HepG2 (cell line): ENCODE data around the gene ARHGAP23. TPM values are rescaled to one million over a fixed set of nuclear protein-coding genes. Genes with fewer than 3 reads are reported as not detected.

Experiments
- AGO1 ChIP-seq: fragments of 200-400 bp; formaldehyde crosslinking; IDR thresholded peaks from 2 replicates; pipeline ENCODE4 v1.6.1; 2017; ENCODE audit warnings: mild to moderate bottlenecking, low read depth, low read length, moderate library complexity; ENCODE audit not compliant: poor library complexity, severe bottlenecking
- ATF2 ChIP-seq: sonication (generic); formaldehyde crosslinking; IDR thresholded peaks from 2 replicates; pipeline ENCODE4 v1.4.0; 2020; ENCODE audit warnings: missing genetic modification reagents
- ATF5 ChIP-seq: sonication (generic); formaldehyde crosslinking; IDR thresholded peaks from 2 replicates; pipeline ENCODE4 v1.4.0; 2020; ENCODE audit warnings: mild to moderate bottlenecking, low read depth, missing genetic modification reagents
- CBX1 ChIP-seq: IDR thresholded peaks from one replicate; pipeline ENCODE4 v1.6.1; 2016; ENCODE audit warnings: antibody characterized with exemption, low read depth
- CCAR2 ChIP-seq: fragments of 200-400 bp; formaldehyde crosslinking; optimal IDR thresholded peaks from 2 replicates; pipeline ENCODE3; 2018; ENCODE audit warnings: low read depth, mild to moderate bottlenecking, low read length, moderate library complexity
- CREM ChIP-seq, 2 experiments: sonication (generic) in 1 of 2; formaldehyde crosslinking in 1 of 2; IDR thresholded peaks; 2 replicates each; pipeline versions ENCODE4 v1.4.0 to v1.6.1; 2016 to 2020; ENCODE audit warnings: antibody characterized with exemption in 1 of 2, mild to moderate bottlenecking in 1 of 2, missing genetic modification reagents in 1 of 2
- EZH2 ChIP-seq: conservative IDR thresholded peaks from 2 replicates; pipeline ENCODE4 v1.6.1; 2012; ENCODE audit warnings: mild to moderate bottlenecking, low read depth, low read length, moderate library complexity
- FOXO1 ChIP-seq: sonication (generic); formaldehyde crosslinking; IDR thresholded peaks from 2 replicates; pipeline ENCODE4 v1.4.0; 2020; ENCODE audit warnings: missing genetic modification reagents
- HBP1 ChIP-seq: IDR thresholded peaks from 2 replicates; pipeline ENCODE4 v1.6.1; 2016; ENCODE audit warnings: low read depth, control low read depth
- HNRNPLL ChIP-seq: fragments of 200-400 bp; formaldehyde crosslinking; IDR thresholded peaks from 2 replicates; pipeline ENCODE4 v1.6.1; 2017; ENCODE audit warnings: mild to moderate bottlenecking, low read depth, low read length; ENCODE audit not compliant: poor library complexity, severe bottlenecking
- HOXA3 ChIP-seq: sonication (generic); formaldehyde crosslinking; IDR thresholded peaks from 2 replicates; pipeline ENCODE4 v1.5.0; 2020; ENCODE audit warnings: missing genetic modification reagents
- KDM6A ChIP-seq: IDR thresholded peaks from 2 replicates; pipeline ENCODE4 v1.6.1; 2016; ENCODE audit warnings: low read depth
- MIER3 ChIP-seq: IDR thresholded peaks from 2 replicates; pipeline ENCODE4 v1.6.1; 2016; ENCODE audit warnings: missing compliant biosample characterization, borderline replicate concordance
- MXD4 ChIP-seq: IDR thresholded peaks from 2 replicates; pipeline ENCODE4 v1.6.1; 2016; ENCODE audit warnings: mild to moderate bottlenecking, missing biosample characterization, missing genetic modification reagents
- MXI1 ChIP-seq: IDR thresholded peaks from 3 replicates; pipeline ENCODE4 v1.6.1; 2012; ENCODE audit warnings: low read depth, low read length, inconsistent platforms, borderline replicate concordance
- SMC3 ChIP-seq: IDR thresholded peaks from 2 replicates; pipeline ENCODE4 v1.6.1; 2011; ENCODE audit warnings: low read length, improper control_type of control experiment
- THAP9 ChIP-seq: sonication (generic); formaldehyde crosslinking; IDR thresholded peaks from 2 replicates; pipeline ENCODE4; 2020; ENCODE audit warnings: missing genetic modification reagents, mild to moderate bottlenecking, borderline replicate concordance
- ZFP62 ChIP-seq: sonication (generic); formaldehyde crosslinking; IDR thresholded peaks from 2 replicates; pipeline ENCODE4 v1.4.0; 2020; ENCODE audit warnings: missing genetic modification reagents
- ZNF101 ChIP-seq: sonication (generic); formaldehyde crosslinking; IDR thresholded peaks from 2 replicates; pipeline ENCODE4 v1.4.0; 2020; ENCODE audit warnings: mild to moderate bottlenecking, low read depth, missing genetic modification reagents, borderline replicate concordance
- ZNF282 ChIP-seq: fragments of 450-650 bp; IDR thresholded peaks from 2 replicates; pipeline ENCODE4 v1.6.1; 2018; ENCODE audit not compliant: partially characterized antibody
- ZNF354B ChIP-seq: sonication (generic); formaldehyde crosslinking; IDR thresholded peaks from 2 replicates; pipeline ENCODE4 v1.8.0; 2022; ENCODE audit warnings: mild to moderate bottlenecking, missing genetic modification reagents
- ZNF383 ChIP-seq: sonication (generic); formaldehyde crosslinking; IDR thresholded peaks from 2 replicates; pipeline ENCODE4 v1.4.0; 2020; ENCODE audit warnings: missing genetic modification reagents, mild to moderate bottlenecking, borderline replicate concordance
- ZNF580 ChIP-seq: IDR thresholded peaks from 2 replicates; pipeline ENCODE4 v1.6.1; 2016; ENCODE audit warnings: low read depth, borderline replicate concordance
- ZNF747 ChIP-seq: sonication (generic); formaldehyde crosslinking; IDR thresholded peaks from 2 replicates; pipeline ENCODE4 v1.8.1; 2023; ENCODE audit warnings: missing genetic modification reagents, mild to moderate bottlenecking, borderline replicate concordance
- ZNF768 ChIP-seq: sonication (generic); formaldehyde crosslinking; IDR thresholded peaks from 2 replicates; pipeline ENCODE4 v1.4.0; 2020; ENCODE audit warnings: missing genetic modification reagents
- polyA plus RNA-seq, 8 experiments: library from polyadenylated mRNA; depleted of rRNA in 3 of 8; stranded (reverse) in 7 of 8; unstranded in 1 of 8; fragments of >200 nt; fragmentation: Illumina TruSeq in 4 of 8; extraction: Trizol in 4 of 8; gene quantifications; 2 replicates each; pipeline versions ENCODE4 v1.2.1 to v1.2.3, GENCODE V29; 2011 to 2016; ENCODE audit warnings: low read depth in 4 of 8, missing spikeins in 1 of 8, mixed read lengths in 1 of 8; ENCODE audit not compliant: insufficient read depth in 1 of 8
- total RNA-seq, 5 experiments: library from RNA; depleted of rRNA; stranded (reverse); fragments of >200 nt; fragmentation: Illumina TruSeq; extraction: Trizol; gene quantifications; 2 replicates each; pipeline ENCODE4 v1.2.3, GENCODE V29; 2016; ENCODE audit warnings: low read depth in 1 of 5

The ARHGAP23 gene
- total and polyA plus RNA-seq, 2 of the 13 experiments (the other 11 are each of a cell fraction or from before 2014, with no cell fraction given), result 0.03 TPM; not detected in 1

GRCh38 chr17:38444151-38444550, 15.9 kb downstream of the ARHGAP23 start (continued):
- TF ChIP-seq ZFP62 (CRISPR knock-in tag) (no peak), ZNF282 (no peak), ATF2 (CRISPR knock-in tag) (0 out of 2 replicates have a peak, but pooled peaks have one; percentile 14), AGO1 (no peak), HNRNPLL (peak; percentile 44), CCAR2 (no peak), ATF5 (CRISPR knock-in tag) (no peak), CREM (IDR thresholded peaks at IDR 0.05) (no peak), CREM (CRISPR knock-in tag; IDR thresholded peaks at IDR 0.05) (no peak), MXD4 (CRISPR knock-in tag) (no peak), SMC3 (peak; percentile 78; the same call in 1 of the 2 replicates), HOXA3 (CRISPR knock-in tag) (no peak), MXI1 (0 out of 3 replicates have a peak, but pooled peaks have one; percentile 28), THAP9 (CRISPR knock-in tag) (peak; percentile 54; the same call in 1 of the 2 replicates), EZH2 (peak; percentile 54; the same call in 1 of the 2 replicates), MIER3 (peak; percentile 30; the same call in 1 of the 2 replicates), ZNF354B (no peak), ZNF580 (CRISPR knock-in tag) (peak; percentile 86; the same call in 1 of the 2 replicates), ZNF747 (CRISPR knock-in tag) (no peak), ZNF383 (CRISPR knock-in tag) (no peak), ZNF101 (CRISPR knock-in tag) (no peak), CBX1 (peak; percentile 43), HBP1 (CRISPR knock-in tag) (0 out of 2 replicates have a peak, but pooled peaks have one; percentile 76), ZNF768 (CRISPR knock-in tag) (peak; percentile 50; the same call in 1 of the 2 replicates), KDM6A (CRISPR knock-in tag) (no peak), FOXO1 (CRISPR knock-in tag) (0 out of 2 replicates have a peak, but pooled peaks have one; percentile 9)
